A673 (cell line): ENCODE data around the gene ERMAP.

Experiments used
- EZH2 ChIP-seq: fragments of 200-600 bp; sonication (generic); IDR thresholded peaks from 2 replicates; pipeline ENCODE4 v1.6.1; 2017; ENCODE audit warnings: borderline replicate concordance, low read depth, mild to moderate bottlenecking, mixed read lengths, antibody characterized with exemption, low read length; ENCODE audit not compliant: poor library complexity, severe bottlenecking
- TF ChIP-seq, protein P1 (sequence below): fragments of 300-800, 200-600 bp; sonication (generic); conservative IDR thresholded peaks from 2 replicates; pipeline ENCODE4 v1.5.1; 2017; ENCODE audit warnings: low read depth, mild to moderate bottlenecking, antibody characterized with exemption, low read length, moderate library complexity, mixed read lengths

DNA sequence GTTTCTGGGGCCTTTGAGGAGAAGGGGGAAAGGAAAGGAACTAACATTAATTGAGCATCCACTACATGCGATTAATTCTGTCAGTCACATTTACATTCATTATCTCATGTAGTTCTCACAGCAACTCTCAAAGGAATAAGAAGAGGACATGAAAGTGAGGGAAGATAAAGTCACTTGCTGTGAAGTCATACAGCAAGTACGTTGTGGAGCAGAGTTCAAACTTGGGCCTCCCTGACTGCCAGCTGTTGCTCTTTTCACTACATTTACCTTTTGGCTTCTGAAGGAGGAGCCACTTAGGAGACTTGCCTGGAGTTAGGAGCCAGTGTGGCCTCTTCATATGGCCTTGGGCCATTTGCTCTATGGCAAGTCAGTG lies 35.7 kb downstream of the ERMAP start:
- TF ChIP-seq, protein P1, sequence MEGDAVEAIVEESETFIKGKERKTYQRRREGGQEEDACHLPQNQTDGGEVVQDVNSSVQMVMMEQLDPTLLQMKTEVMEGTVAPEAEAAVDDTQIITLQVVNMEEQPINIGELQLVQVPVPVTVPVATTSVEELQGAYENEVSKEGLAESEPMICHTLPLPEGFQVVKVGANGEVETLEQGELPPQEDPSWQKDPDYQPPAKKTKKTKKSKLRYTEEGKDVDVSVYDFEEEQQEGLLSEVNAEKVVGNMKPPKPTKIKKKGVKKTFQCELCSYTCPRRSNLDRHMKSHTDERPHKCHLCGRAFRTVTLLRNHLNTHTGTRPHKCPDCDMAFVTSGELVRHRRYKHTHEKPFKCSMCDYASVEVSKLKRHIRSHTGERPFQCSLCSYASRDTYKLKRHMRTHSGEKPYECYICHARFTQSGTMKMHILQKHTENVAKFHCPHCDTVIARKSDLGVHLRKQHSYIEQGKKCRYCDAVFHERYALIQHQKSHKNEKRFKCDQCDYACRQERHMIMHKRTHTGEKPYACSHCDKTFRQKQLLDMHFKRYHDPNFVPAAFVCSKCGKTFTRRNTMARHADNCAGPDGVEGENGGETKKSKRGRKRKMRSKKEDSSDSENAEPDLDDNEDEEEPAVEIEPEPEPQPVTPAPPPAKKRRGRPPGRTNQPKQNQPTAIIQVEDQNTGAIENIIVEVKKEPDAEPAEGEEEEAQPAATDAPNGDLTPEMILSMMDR: no peak
- TF ChIP-seq EZH2: no peak
